IMR-90 (cell line): ENCODE data around the gene ACAD11.

Experiments
- CTCF ChIP-seq: conservative IDR thresholded peaks from 2 replicates; pipeline ENCODE4 v1.5.1; 2012; ENCODE audit warnings: mild to moderate bottlenecking, low read depth, low read length, improper control_type of control experiment
- SMC3 ChIP-seq: fragments of 150-350 bp; IDR thresholded peaks from 2 replicates; pipeline ENCODE4 v1.6.1; 2016; ENCODE audit warnings: low read depth, mild to moderate bottlenecking, antibody characterized with exemption, low read length, moderate library complexity

- TF ChIP-seq CTCF (no peak), SMC3 (no peak)
Measured at GRCh38 chr3:132569153-132569552, 90.5 kb downstream of the ACAD11 start.
